Measurements from ENCODE around the gene SGCG.

- TF ChIP-seq CTCF (IDR thresholded peaks at IDR 0.05) (no peak), POLR2AphosphoS5 (IDR thresholded peaks at IDR 0.05) (no peak)
These were observed 38.8 kb upstream of the SGCG start for GRCh38 chr13:23141964-23142363.

Data from sigmoid colon (tissue), 4 donors.